Hematopoietic multipotent progenitor cell treated with erythropoietin and hydrocortisone succinate and interleukin-3 and kit ligand, for 4 days (in vitro differentiated cells): Measurements from ENCODE around the gene SORD.
"Not testable (repeated sequence)": the region's sequence is repeated elsewhere in the genome, so short reads cannot be mapped to it uniquely, and the experiment has no call there.

Experiments used
- DNase-seq: peaks from one replicate; pipeline ENCODE4 v3.0.0-alpha.2; 2015

The SORD gene

DNA sequence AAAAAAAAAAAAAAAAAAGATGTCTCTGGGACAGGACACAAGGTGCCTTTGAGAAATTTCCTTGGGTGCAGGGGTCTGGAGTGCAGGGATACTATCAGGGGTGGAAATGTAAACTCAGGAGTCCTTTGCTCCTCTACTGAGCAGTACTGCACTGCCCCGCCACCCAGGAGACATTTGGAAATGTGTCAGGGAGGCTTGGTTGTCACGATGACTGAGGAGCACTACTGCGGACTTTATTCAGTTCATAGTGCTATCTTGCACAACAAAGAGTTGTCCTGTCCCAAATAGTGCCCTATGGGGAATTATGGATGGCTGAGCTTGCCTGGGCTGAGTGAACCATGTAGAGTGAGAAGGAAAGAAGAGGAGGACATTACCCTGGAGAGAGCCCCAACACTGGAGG lies 2.6 kb downstream of the SORD start:
- DNase-seq = not testable (repeated sequence)

DNA sequence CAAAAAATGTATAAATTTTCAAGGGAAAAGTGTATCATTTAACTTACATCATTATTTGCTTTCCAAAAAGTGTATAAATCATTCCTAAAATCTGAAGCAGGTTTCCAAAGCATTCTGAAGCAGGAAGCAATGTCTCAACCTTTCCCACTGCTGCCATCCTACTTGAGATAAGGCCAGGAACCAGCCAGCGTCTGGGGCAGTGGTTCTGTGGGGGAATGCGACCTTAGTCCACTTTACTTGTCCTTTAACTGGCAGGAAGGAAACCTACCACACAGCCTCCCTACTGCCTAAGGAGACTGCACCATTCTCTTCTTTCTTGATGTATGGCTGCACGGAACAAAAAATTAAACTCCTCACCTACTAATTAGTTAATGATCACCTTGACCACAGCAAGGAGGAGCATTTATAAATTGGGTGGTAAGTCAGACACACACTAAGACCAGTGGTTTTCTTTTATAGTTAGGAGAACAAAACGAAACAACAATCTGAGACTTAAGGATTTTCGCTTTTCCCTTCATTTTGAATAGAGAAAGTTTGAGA lies 3.7 kb downstream of the SORD start:
- no peak for DNase-seq

DNA sequence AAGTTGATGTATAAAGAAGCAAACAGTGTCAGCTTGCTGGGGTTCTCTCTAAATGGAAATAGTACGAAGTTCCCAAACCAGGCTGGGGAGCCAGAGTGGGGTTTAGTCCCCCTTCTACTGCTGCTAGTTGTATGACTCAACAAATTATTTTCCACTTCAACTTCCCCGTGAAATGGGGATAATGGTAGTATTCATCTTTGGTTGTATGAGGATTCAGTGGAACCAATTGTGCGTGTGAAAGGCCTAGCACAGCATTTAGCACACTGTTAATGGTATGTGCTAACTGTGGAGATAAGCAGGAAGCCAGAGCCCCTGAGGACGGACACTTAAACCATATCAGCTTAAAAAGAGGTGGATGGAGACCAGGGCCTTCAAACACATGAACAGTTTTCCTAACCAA lies 4.2 kb downstream of the SORD start:
- DNase-seq = peak; percentile 29

DNA sequence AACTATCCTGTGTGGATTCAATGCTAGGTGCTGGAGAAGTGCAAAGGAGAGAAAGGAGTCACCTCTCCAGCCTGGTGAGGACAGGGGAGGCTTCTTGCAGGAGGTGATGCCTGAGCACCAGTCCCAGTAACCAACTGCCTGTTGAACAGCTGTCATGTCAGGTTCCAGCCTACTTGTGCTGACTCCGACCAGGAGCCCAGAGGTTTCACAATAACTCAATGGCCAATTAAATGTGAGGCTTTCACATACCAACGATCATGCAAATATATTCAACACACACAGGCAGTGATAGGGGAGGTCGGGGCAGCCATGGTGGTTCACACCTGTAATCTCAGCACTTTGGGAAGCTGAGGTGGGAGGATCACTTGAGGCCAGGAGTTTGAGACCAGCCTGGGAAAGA lies 7.7 kb downstream of the SORD start:
- DNase-seq = no peak

DNA sequence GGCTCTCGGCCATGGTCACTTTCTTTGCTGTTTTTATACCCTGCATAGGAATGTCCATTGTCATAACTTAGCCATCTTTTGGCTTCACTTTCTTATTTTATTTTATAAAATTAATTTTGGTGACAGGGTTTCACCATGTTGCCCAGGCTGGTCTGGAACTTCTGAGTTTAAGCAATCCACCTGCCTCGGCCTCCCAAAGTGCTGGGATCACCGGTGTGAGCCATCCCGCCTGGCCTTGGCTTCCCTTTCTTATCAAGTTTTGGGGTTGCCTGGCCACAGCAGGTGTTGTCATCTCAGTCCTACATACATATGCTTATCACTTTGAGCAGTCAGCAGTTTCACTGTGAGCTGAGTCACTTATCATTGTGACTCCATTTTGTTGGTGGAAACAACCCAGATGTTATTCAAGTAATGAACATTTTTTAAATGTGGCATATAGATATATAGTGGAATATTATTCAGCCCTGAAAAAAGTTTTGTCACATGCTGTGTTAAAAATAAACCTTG lies 8.6 kb downstream of the SORD start:
- not testable (repeated sequence) for DNase-seq

DNA sequence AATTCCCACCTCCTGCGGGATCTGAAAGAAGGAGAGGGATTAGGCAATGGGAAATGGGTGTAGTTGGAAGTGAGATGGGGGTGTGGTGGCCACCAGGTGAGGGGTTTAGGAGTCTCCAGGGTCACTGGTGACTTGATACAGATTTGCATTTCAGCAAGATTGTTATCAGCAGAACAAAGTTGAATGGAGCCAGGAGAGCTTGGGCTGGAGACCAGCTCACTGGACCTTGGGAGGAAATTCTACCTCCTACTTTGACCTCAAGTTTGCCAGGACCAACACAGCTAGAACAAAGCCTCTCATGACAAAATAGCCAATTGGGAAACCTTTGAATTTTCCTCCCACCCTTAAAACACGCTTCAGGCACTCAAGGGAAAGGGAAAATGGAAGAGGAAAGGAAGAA lies 9.5 kb downstream of the SORD start:
- DNase-seq = not testable (repeated sequence)

DNA sequence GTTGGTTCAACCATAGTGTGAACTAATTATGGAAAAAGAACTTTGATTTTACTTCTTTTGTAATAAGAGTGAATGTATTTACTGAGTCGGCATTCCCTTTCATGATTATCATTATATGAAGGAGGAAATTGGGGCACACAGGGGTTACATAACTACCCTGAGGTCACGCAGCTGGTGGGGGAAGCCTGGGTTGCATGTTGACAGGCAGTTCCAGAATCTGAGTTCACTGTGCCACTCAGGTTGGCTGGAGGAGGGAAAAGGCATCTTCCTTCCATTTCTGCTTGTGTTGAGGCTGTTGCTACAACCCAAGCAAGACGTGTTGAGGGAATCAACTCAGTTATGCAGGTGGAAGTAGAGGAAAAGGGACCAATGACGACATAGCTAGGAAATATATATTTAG lies 11.1 kb downstream of the SORD start:
- not testable (repeated sequence) for DNase-seq

DNA sequence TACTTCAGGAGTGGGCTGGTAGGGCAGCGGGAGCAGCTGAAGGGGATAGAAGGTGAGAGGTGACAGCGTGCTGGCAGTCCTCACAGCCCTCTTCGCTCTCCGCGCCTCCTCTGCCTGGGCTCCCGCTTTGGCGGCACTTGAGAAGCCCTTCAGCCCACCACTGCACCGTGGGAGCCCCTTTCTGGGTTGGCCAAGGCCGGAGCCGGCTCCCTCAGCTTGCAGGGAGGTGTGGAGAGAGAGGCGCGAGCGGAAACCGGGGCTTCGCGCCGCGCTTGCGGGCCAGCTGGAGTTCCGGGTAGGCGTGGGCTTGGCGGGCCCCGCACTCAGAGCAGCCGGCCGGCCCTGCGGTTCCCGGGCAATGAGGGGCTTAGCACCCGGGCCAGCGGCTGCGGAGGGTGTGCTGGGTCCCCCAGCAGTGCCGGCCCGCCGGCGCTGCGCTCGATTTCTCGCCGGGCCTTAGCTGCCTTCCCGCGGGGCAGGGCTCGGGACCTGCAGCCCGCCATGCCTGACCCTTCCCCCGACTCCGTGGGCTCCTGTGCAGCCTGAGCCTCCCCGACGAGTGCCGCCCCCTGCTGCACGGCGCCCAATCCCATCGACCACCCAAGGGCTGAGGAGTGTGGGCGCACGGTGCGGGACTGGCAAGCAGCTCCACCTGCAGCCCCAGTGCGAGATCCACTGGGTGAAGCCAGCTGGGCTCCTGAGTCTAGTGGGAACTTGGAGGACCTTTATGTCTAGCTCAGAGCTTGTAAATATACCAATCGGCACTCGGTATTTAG lies 11.8 kb downstream of the SORD start:
- not testable (repeated sequence) for DNase-seq

DNA sequence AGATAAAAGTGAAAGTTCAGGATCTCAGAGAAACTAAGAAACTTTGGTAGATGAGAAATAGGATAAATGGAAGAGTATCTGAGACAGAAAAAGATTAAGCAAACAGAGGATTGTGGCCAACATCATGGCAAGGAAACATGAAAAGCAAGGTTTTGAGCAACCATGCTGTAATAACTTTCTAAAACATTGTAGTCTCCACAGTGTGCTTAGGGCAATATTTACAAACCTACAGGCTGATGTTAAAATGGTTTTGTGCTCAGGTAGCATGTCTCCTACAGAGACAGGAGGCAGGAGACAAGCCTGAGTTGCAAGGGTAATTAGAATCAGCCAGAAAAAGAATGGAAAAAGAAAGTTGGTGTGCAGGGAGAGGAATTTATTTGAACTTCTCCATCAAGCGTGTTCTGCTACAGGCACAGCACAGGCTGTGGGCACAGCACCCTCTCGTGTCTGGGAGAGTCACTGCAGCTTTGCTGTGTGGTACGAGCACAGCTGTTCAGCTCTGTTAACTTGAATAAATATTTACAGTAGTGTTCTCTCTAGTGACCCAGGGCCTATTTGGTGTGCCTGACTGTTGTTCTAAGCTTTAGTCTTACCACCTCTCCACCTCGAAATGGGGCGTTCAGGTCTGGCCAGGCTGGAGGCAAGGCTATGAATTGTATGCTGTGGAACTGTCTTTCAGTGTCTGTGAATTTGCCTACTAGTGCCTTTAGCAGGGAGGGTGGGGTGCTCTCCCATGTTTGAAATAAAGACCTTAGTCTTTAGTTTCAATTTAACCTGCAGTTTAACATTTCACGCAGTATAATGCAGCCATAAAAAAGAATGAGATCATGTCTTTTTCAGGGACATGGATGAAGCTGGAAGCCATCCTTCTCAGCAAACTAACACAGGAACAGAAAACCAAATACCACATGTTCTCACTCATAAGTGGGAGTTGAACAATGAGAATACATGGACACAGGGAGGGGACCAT lies 14.1 kb downstream of the SORD start:
- peak; percentile 88 for DNase-seq

DNA sequence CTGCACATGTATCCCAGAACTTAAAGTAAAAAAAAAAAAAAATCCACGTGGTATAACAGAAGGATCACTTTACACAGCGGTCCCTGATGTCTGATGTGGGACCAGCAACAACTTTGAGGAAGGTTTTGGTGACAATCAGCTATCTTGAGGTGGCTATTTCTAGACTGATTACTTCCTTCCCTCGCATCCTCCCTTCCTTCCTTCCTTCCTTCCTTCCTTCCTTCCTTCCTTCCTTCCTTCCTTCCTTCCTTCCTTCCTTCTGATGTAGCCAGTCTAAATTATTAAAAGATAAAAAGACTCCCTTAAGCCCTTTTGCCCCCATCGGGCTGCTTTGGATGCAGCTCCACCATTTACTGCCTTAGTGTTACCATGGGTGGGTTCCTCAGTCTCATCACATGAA lies 14.9 kb downstream of the SORD start:
- no peak for DNase-seq

DNA sequence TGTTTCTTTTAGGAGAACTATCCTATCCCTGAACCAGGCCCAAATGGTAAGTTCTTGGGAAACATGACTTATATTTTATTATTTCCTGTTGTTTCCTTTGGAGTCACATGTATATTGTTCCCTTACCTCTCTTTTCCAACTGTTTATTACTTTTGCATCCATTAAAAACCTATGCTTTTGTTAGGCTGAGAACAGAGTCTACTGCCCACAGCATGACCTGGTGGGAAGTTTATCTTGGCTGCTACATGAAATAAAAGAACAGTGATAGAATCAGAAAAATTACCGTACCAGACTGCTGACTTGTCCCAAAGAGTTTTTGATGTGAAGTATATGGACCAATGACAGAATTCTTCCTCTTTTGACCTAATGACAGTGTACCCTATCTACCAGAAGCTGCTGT lies 17.4 kb downstream of the SORD start:
- DNase-seq = not testable (repeated sequence)

DNA sequence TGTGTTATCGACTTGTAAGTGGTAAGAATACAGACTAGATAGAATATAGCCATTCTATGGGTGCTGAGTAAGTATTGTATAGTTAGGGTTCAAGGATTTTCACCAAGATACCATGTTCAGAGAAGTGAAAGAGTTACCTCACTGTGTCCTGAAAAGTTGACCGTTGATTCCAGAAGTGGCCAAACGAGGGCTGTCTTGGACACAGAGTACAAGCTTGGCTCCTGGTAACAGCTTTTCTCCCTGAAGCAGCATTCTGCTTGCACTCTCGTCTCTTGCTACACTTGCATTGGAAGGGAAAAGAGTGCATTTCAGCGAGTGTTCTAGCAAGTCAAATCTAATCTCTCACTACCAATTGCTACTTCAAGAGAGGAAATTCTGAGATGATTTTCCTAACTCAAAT lies 18.5 kb downstream of the SORD start:
- DNase-seq = not testable (repeated sequence)

DNA sequence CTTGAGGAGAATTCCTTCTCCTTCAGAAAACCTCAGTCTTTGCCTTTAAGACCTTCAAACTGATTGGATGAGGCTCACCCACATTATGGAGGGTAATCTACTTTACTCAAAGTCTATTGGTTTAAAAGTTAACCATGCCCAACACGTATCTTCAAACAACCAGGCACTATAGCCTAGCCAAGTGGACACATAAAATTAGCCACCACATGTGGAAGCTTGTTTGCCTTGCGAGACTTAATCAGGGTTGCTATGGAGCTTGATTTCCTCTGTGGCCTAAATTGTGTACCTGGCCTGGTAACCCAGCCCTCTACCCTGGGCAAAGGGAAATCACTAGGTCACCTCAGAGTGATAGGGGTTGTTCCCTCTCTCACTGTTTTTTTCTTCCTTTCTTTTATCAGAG lies 19.9 kb downstream of the SORD start:
- not testable (repeated sequence) for DNase-seq

DNA sequence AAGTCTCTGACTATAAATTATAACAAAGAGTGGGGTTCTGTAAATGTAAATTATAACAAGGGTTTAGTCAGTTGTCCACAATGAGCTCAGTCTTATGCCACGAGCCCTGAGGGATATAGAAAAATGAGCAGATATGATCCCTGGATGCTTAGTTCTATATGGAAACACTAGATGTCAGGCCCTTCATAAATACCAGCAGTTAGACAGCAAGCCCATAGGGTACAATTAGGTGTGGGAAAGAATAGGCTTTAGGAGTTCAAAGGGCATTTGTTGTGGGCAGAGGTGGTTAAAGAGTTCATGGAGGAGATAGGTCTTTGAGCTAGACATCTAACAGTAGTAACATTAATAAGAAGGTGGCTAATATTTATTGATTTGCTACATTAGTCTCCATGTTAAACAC lies 21.3 kb downstream of the SORD start:
- DNase-seq = not testable (repeated sequence)

DNA sequence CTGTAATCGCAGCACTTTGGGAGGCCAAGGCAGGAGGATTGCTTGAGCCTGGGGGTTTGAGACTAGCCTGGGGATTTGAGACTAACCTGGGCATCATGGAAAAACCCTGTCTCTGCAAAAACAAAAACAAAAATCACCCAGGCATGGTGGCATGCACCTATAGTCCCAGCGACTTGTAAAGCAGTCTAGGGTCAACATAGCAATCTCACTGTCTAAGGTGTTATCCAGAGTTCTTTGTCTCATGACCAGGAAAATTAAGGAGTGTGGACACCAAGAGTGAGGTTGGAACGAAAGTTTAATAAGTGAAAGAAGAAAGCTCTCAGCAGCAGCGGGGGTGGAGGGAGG lies 25.4 kb downstream of the SORD start:
- not testable (repeated sequence) for DNase-seq

DNA sequence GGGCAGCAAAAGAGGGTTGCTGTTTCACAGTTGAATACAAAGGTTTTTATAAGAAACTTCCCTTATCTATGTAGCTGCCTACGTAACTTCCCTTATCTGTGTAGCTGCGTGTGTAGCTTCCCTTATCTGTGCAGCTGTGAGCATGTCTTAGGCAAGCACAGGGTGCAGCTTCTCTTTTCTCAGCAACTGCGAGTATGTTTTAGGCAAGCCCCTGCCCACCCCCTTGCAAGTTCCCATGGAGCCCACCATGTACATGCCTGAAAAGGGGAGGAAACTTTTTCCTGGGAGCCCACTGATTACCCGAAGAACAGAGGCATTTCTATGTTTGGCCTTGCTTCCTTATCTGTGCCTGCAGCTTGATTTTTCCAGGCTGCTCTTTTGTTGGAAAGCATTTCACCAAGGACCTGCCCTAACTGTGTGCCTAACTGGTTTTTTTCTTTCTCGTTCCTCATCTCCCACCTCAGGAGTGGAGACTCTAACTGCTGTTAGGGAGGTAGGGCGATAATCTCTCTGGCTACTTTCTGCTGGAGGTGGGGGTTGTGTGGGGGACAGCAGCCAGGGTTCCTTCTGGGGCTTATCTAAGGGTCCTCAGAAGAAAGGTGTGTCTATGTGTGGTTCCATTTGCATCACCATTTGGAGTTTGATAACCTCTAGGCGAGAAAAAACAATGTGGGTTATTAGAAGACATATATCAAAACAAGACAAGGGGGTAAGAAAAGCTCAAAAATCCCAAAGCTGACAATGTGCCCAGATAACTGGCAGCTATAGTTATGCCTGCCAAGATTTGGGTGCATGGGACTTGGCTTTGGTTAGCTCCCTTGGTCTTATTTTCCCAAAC lies 26.0 kb downstream of the SORD start:
- peak; percentile 96 for DNase-seq

DNA sequence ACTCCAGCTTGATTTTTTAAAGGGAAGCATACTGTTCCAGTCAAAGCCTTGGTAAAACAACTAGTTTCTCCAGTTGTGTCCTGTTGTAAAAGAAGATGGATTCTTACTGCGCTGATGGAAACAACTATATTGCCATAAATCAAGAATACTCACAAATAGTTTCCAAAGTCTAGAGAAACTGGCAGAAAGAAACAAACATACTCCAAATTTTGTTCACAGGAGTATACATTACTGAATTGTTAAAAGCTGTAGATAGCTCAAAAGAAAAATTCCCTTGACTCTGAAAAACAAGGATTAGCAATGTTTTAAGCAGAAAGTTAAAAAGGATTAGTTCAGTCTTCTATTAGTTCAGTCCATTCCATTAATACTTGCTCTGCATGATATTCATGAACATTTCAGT lies 27.6 kb downstream of the SORD start:
- DNase-seq = no peak

DNA sequence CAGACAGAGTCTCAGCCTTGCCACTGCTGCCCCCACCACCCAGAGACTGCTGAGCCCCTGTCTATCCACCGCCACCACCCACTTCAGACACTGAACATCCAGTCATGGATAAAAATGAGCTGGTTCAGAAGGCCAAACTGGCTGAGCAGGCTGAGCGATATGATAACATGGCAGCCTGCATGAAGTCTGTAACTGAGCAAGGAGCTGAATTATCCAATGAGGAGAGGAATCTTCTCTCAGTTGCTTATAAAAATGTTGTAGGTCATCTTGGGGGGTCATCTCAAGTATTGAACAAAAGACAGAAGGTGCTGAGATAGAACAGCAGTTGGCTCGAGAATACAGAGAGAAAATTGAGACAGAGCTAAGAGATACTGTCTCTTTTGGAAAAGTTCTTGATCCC lies 29.7 kb downstream of the SORD start:
- DNase-seq = not testable (repeated sequence)

DNA sequence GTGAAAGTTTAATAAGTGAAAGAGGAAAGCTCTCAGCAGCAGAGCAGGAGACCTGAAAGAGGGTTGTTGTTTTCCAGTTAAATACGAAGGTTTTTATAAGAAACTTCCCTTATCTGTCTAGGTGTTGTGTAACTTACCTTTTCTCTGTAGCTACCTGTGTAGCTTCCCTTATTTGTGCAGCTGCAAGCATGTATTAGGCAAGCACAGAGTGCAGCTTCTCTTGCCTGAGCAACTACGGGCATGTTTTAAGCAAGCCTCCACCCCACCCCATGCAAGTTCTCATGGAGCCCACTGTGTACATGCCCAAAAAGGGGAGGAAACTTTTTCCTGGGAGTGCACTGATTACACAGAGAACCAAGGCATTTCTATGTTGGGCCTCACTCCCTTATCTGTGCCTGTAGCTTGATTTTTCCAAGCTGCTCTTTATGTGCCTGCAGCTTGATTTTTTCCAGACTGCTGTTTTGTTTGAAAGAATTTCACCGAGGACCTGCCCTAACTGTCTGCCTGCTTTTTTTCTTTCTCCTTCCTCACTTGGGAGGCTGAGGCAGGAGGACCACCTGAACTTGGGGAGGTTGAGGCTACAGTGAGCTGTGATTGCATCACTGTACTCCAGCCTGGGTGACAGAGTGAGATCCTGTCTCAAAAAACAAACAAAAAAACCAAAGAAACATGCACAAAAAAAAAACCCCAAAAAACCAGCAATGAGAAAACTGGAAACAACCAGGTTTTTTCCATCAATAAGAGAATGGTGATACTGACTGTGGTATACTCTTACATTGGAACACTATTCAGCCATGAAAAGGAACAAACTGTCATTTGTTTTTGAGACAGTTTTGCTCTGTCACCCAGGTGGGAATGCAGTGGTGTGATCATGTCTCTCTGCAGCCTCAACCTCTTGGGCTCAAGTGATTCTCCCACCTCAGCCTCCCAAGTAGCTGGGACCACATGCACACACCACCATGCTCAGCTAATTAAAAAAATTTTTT lies 36.0 kb downstream of the SORD start:
- peak; percentile 10 for DNase-seq

DNA sequence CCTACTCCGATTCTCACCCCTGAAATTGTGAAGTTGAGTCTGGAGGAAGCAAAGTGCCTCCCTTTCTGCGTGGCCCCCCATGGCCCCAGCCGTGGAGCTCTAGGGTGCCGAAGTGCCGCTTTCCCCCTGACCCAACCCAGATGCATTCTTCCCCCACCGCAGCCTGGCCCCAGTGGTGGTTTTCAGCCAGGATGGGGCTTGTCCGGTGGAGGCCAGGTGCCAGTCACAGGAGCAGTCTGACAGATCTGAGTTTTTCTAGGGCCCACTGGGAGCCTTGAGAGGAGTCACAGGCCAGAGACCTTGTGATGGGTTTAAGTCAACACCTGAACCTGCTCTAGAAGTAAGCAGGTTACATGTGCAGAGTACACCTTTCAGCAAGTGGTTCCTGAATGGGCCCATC lies 39.3 kb downstream of the SORD start:
- DNase-seq = not testable (repeated sequence)

DNA sequence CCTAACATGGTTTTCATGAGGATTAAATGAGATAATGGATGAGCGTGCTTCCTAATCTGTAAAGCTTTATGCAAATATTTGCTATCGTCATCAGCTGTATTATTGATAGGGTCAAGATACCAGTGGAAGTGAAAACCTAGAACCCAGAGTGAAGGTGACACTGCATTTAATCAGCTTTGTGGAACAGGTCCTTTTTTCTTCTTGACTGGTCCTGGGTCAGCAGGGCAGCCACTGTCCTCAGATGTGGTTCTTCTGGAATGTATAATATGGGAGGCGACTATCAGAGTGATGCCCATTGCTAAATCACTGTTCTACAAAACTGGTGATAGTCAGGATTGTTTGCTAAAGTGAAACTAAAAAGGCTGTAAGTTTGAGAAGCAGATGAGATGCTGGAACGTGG lies 41.4 kb downstream of the SORD start:
- no peak for DNase-seq
